H9 (cell line): ENCODE results near the gene GP2. TPM values are rescaled to one million over a fixed set of nuclear protein-coding genes. Genes with fewer than 3 reads are reported as not detected.

Experiments
- DNase-seq: peaks from one replicate; pipeline ENCODE4 v3.0.0-alpha.2; 2017
- H2AFZ ChIP-seq: one replicate; pipeline ENCODE4 v1.6.1; 2013; ENCODE audit warnings: mild to moderate bottlenecking, low read length, control low read depth, moderate library complexity
- H2AK5ac ChIP-seq: 2 replicates; pipeline ENCODE4 v1.6.1; 2013; ENCODE audit warnings: low read length, control low read depth, mixed read lengths; ENCODE audit not compliant: insufficient read length
- H2BK120ac ChIP-seq: one replicate; pipeline ENCODE4 v1.6.1; 2013; ENCODE audit warnings: low read depth, mild to moderate bottlenecking, low read length, control low read depth, inconsistent platforms; ENCODE audit not compliant: poor library complexity, severe bottlenecking
- H2BK12ac ChIP-seq: 2 replicates; pipeline ENCODE4 v1.6.1; 2013; ENCODE audit warnings: low read length, control low read depth, mixed read lengths, low read depth; ENCODE audit not compliant: insufficient read length
- H2BK15ac ChIP-seq: 2 replicates; pipeline ENCODE4 v1.6.1; 2013; ENCODE audit warnings: low read depth, low read length, control low read depth
- H2BK20ac ChIP-seq: one replicate; pipeline ENCODE4 v1.6.1; 2013; ENCODE audit warnings: low read depth, mild to moderate bottlenecking, low read length, control low read depth, inconsistent platforms; ENCODE audit not compliant: poor library complexity, severe bottlenecking
- H2BK5ac ChIP-seq: 2 replicates; pipeline ENCODE4 v1.6.1; 2013; ENCODE audit warnings: low read length, control low read depth, mixed read lengths; ENCODE audit not compliant: insufficient read length
- H3K14ac ChIP-seq: 2 replicates; pipeline ENCODE4 v1.6.1; 2013; ENCODE audit warnings: low read length, control low read depth; ENCODE audit not compliant: insufficient read depth
- H3K18ac ChIP-seq: 2 replicates; pipeline ENCODE4 v1.6.1; 2013; ENCODE audit warnings: low read depth, mild to moderate bottlenecking, mixed read lengths, low read length, control low read depth; ENCODE audit not compliant: insufficient read length
- H3K23ac ChIP-seq: 2 replicates; pipeline ENCODE4 v1.6.1; 2013; ENCODE audit warnings: low read length, control low read depth, mixed read lengths, low read depth; ENCODE audit not compliant: insufficient read length
- H3K23me2 ChIP-seq: 2 replicates; pipeline ENCODE4 v1.6.1; 2013; ENCODE audit warnings: low read depth, mild to moderate bottlenecking, mixed read lengths, low read length, control low read depth; ENCODE audit not compliant: insufficient read length, poor library complexity, severe bottlenecking
- H3K27ac ChIP-seq: 2 replicates; pipeline ENCODE4 v1.5.1; 2013; ENCODE audit warnings: low read length, control low read depth, mixed read lengths, low read depth; ENCODE audit not compliant: insufficient read length
- H3K27me3 ChIP-seq: 2 replicates; pipeline ENCODE4 v1.6.1; 2013; ENCODE audit warnings: low read length, control low read depth, inconsistent platforms; ENCODE audit not compliant: insufficient read depth
- H3K4ac ChIP-seq: 2 replicates; pipeline ENCODE4 v1.6.1; 2013; ENCODE audit warnings: low read depth, mild to moderate bottlenecking, control low read depth, inconsistent platforms, low read length, moderate library complexity
- H3K4me1 ChIP-seq: 2 replicates; pipeline ENCODE4 v1.6.1; 2013; ENCODE audit warnings: low read length, control low read depth, inconsistent platforms; ENCODE audit not compliant: insufficient read depth
- H3K4me2 ChIP-seq: 2 replicates; pipeline ENCODE4 v1.6.1; 2013; ENCODE audit warnings: low read length, control low read depth, mixed read lengths; ENCODE audit not compliant: insufficient read length, insufficient read depth
- H3K56ac ChIP-seq: 2 replicates; pipeline ENCODE4 v1.6.1; 2013; ENCODE audit warnings: low read depth, mild to moderate bottlenecking, mixed read lengths, low read length, control low read depth; ENCODE audit not compliant: insufficient read length
- H3K79me1 ChIP-seq: 2 replicates; pipeline ENCODE4 v1.6.1; 2013; ENCODE audit warnings: low read depth, mild to moderate bottlenecking, moderate library complexity, low read length, control low read depth, inconsistent platforms; ENCODE audit not compliant: insufficient read depth, poor library complexity, severe bottlenecking
- H3K79me2 ChIP-seq: 2 replicates; pipeline ENCODE4 v1.6.1; 2013; ENCODE audit warnings: low read length, control low read depth, inconsistent platforms; ENCODE audit not compliant: insufficient read depth
- H3K9ac ChIP-seq: 2 replicates; pipeline ENCODE4 v1.6.1; 2013; ENCODE audit warnings: low read length, control low read depth, mixed read lengths; ENCODE audit not compliant: insufficient read length; ENCODE audit errors: extremely low read depth
- H3K9me3 ChIP-seq: one replicate; pipeline ENCODE4 v1.6.1; 2013; ENCODE audit warnings: low read depth, low read length, inconsistent platforms; ENCODE audit not compliant: control insufficient read depth
- H3T11ph ChIP-seq: one replicate; pipeline ENCODE4 v1.6.1; 2013; ENCODE audit warnings: mild to moderate bottlenecking, low read length, control low read depth, inconsistent platforms
- H4K20me1 ChIP-seq: one replicate; pipeline ENCODE4 v1.6.1; 2013; ENCODE audit not compliant: control insufficient read depth, insufficient read length, insufficient read depth
- H4K5ac ChIP-seq: 2 replicates; pipeline ENCODE4 v1.6.1; 2013; ENCODE audit warnings: low read depth, mild to moderate bottlenecking, mixed read lengths, low read length, control low read depth; ENCODE audit not compliant: insufficient read length
- H4K8ac ChIP-seq: replicated peaks from 2 replicates; pipeline ENCODE4 v1.6.1; 2013; ENCODE audit warnings: low read length, control low read depth, mixed read lengths, low read depth; ENCODE audit not compliant: insufficient read length
- H4K91ac ChIP-seq: 2 replicates; pipeline ENCODE4 v1.6.1; 2013; ENCODE audit warnings: low read depth, mild to moderate bottlenecking, moderate library complexity, mixed read lengths, low read length, control low read depth; ENCODE audit not compliant: insufficient read length
- H3K27ac Mint-ChIP-seq, 3 experiments: 2 replicates in 2 of 3; 3 replicates in 1 of 3; pipeline ENCODE4 v1.8.0; 2020 to 2021; ENCODE audit warnings: mixed read lengths in 3 of 3, mild to moderate bottlenecking in 1 of 3, moderate library complexity in 1 of 3
- H3K27me3 Mint-ChIP-seq: 2 replicates; pipeline ENCODE4 v1.8.0; 2021; ENCODE audit warnings: low read depth, mild to moderate bottlenecking, moderate library complexity, mixed read lengths
- H3K36me3 Mint-ChIP-seq, 3 experiments: 2 replicates in 2 of 3; 3 replicates in 1 of 3; pipeline ENCODE4 v1.8.0; 2020 to 2021; ENCODE audit warnings: low read depth in 3 of 3, mixed read lengths in 3 of 3; ENCODE audit not compliant: insufficient read depth in 1 of 3
- H3K4me1 Mint-ChIP-seq, 2 experiments: 2 replicates each; pipeline ENCODE4 v1.8.0; 2020; ENCODE audit warnings: mixed read lengths in 2 of 2
- H3K4me3 Mint-ChIP-seq, 2 experiments: 2 replicates in 1 of 2; 3 replicates in 1 of 2; pipeline ENCODE4 v1.8.0; 2020 to 2021; ENCODE audit warnings: mild to moderate bottlenecking in 2 of 2, mixed read lengths in 2 of 2, moderate library complexity in 1 of 2
- H3K9me3 Mint-ChIP-seq, 2 experiments: 2 replicates in 1 of 2; 3 replicates in 1 of 2; pipeline ENCODE4 v1.8.0; 2020; ENCODE audit warnings: mild to moderate bottlenecking in 2 of 2, mixed read lengths in 2 of 2, moderate library complexity in 1 of 2
- CTCF ChIP-seq: fragments of 200-600 bp; sonication (generic); conservative IDR thresholded peaks from 3 replicates; pipeline ENCODE4 v1.8.0; 2021; ENCODE audit warnings: antibody characterized with exemption, mild to moderate bottlenecking
- WGBS: extraction: QIAGEN DNeasy Blood & Tissue Kit; methylation state at CpG from one replicate; pipeline ENCODE4 v1.1.7; 2013; ENCODE audit warnings: missing lambda C conversion rate, low lambda C conversion rate, mixed read lengths; ENCODE audit not compliant: insufficient read length; ENCODE audit errors: extremely low coverage; 5-methylcytosine and 5-hydroxymethylcytosine counted together
- total RNA-seq: library from RNA; stranded (reverse); gene quantifications from 2 replicates; pipeline ENCODE4 v1.2.1, GENCODE V29; 2021

Gene GP2
- total RNA-seq, 1 experiment from 2014 or later: not detected

GRCh38 chr16:20355114-20355782 is 27.9 kb upstream of the GP2 start:
- WGBS: no CpG with 5 or more reads among the region's 7 CpGs
- H3K27ac Mint-ChIP-seq: no peak overlapping the region
- no peak for DNase-seq

More at GRCh38 chr16:20355114-20355782, 27.9 kb upstream of the GP2 start:
- no peak overlapping the region for H3K27ac ChIP-seq
- Mint-ChIP-seq H3K4me1 (peaks cover 7 to 9% of the 10 kb centered on the region in 2 experiments), H3K4me3 (no peak overlapping the region), H3K36me3 (peaks cover 0 to 5% (median 3%) of the 10 kb centered on the region in 3 experiments; a peak in 5 of 7 replicates), H3K9me3 (peaks cover 12 to 14% of the 10 kb centered on the region in 2 experiments), H3K27me3 (peaks cover 18% of the 10 kb centered on the region)
- H3K79me2 ChIP-seq: no peaks in the 10 kb centered on the region
- H4K91ac ChIP-seq: no peak overlapping the region
- no peak overlapping the region for H3T11ph ChIP-seq
- no peaks in the 10 kb centered on the region for H4K20me1 ChIP-seq
- no peak overlapping the region for H3K14ac ChIP-seq
- no peak overlapping the region for H2BK15ac ChIP-seq
- no peak overlapping the region for H3K18ac ChIP-seq
- no peak overlapping the region for H3K56ac ChIP-seq
- H4K5ac ChIP-seq: no peak overlapping the region
- H2BK5ac ChIP-seq: no peak overlapping the region
- H3K9me3 ChIP-seq: no peaks in the 10 kb centered on the region
- no peak overlapping the region for H2BK120ac ChIP-seq
- no peak for TF ChIP-seq CTCF
- H3K79me1 ChIP-seq: no peaks in the 10 kb centered on the region
- no peaks in the 10 kb centered on the region for H3K27me3 ChIP-seq
- no peak overlapping the region for H3K4ac ChIP-seq
- H3K4me2 ChIP-seq: no peak overlapping the region
- H2BK12ac ChIP-seq: no peak overlapping the region
- H2AK5ac ChIP-seq: no peak overlapping the region
- H4K8ac ChIP-seq: no peak overlapping the region
- no peak overlapping the region for H2BK20ac ChIP-seq
- no peak overlapping the region for H3K23ac ChIP-seq
- H3K23me2 ChIP-seq: no peaks in the 10 kb centered on the region
- H2AFZ ChIP-seq: no peak overlapping the region
- H3K4me1 ChIP-seq: no peaks in the 10 kb centered on the region
- H3K9ac ChIP-seq: no peak overlapping the region
